GM12878 (cell line): ENCODE data around the gene POC1B. TPM values are rescaled to one million over a fixed set of nuclear protein-coding genes. Genes with fewer than 3 reads are reported as not detected.

Experiments used
- ATAC-seq: fragments of 200-7000 bp; cut with Tn5 transposase; 3 replicates; pipeline ENCODE4 v1.9.1; 2020; ENCODE audit warnings: mild to moderate bottlenecking, moderate library complexity
- BruUV-seq: library from RNA; stranded (reverse); fragments of 400-500 nt; replicated peaks from 2 replicates; lab custom pipeline; 2021; lab: Mats Ljungman, UMichigan
- CTCF ChIA-PET: fragments of 300-600 bp; sonication (Branson Sonifier 250); formaldehyde crosslinking; extraction: SDS; loops from one replicate; lab custom pipeline; 2021; ENCODE audit warnings: inconsistent platforms; lab: Yijun Ruan, JAX
- POLR2A ChIA-PET: fragments of 350-600 bp; formaldehyde crosslinking; extraction: SDS; loops from one replicate; lab custom pipeline; 2021; ENCODE audit warnings: inconsistent platforms; lab: Charles Lee
- RAD21 ChIA-PET: fragments of 300-600 bp; sonication (Branson Sonifier 250); formaldehyde crosslinking; loops from one replicate; lab custom pipeline; 2023; ENCODE audit warnings: antibody characterized with exemption; ENCODE audit not compliant: unreplicated experiment; lab: Charles Lee
- SMC1A ChIA-PET: fragments of 300-600 bp; sonication (Branson Sonifier 250); formaldehyde crosslinking; loops from one replicate; lab custom pipeline; 2023; ENCODE audit not compliant: unreplicated experiment, uncharacterized antibody; lab: Charles Lee
- DNase-seq: peaks from one replicate; pipeline ENCODE4 v3.0.0-alpha.2; 2011; ENCODE audit warnings: low read depth, low spot score
- FAIRE-seq: peaks from 3 replicates; lab custom pipeline; 2011; peaks lifted over from hg19 to GRCh38; lab: Jason Lieb, UNC
- H2AFZ ChIP-seq: 2 replicates; pipeline ENCODE4 v1.6.0; 2011; ENCODE audit warnings: low read depth, low read length, control low read depth; ENCODE audit not compliant: control insufficient read depth
- H3K27ac ChIP-seq: 2 replicates; pipeline ENCODE4 v1.5.1; 2011; ENCODE audit warnings: control low read depth; ENCODE audit not compliant: control insufficient read depth, insufficient read depth
- H3K27me3 ChIP-seq, 2 experiments: replicated peaks in 1 of 2; 2 replicates each; pipeline versions ENCODE4 v1.6.0 to v1.6.1; 2011; ENCODE audit warnings: low read length in 1 of 2; ENCODE audit not compliant: control insufficient read depth in 2 of 2, insufficient read depth in 2 of 2
- H3K36me3 ChIP-seq, 2 experiments: 2 replicates each; pipeline ENCODE4 v1.5.1; 2011; ENCODE audit warnings: low read length in 1 of 2; ENCODE audit not compliant: control insufficient read depth in 2 of 2, insufficient read depth in 2 of 2
- H3K4me1 ChIP-seq: 2 replicates; pipeline ENCODE4 v1.6.1; 2011; ENCODE audit warnings: mild to moderate bottlenecking, low read length, moderate library complexity, mixed read lengths; ENCODE audit not compliant: control insufficient read depth, insufficient read depth
- H3K4me2 ChIP-seq: 2 replicates; pipeline ENCODE4 v1.6.0; 2011; ENCODE audit warnings: control low read depth; ENCODE audit not compliant: control insufficient read depth, insufficient read depth
- H3K4me3 ChIP-seq: fragments of 200-600 bp; sonication (generic); 2 replicates; pipeline ENCODE4 v1.5.1; 2016
- H3K79me2 ChIP-seq: 2 replicates; pipeline ENCODE4 v1.6.0; 2011; ENCODE audit warnings: low read length; ENCODE audit not compliant: control insufficient read depth, insufficient read depth
- H3K9ac ChIP-seq: 2 replicates; pipeline ENCODE4 v1.8.0; 2011; ENCODE audit warnings: low read length, control low read depth, mixed read lengths; ENCODE audit not compliant: control insufficient read depth, insufficient read depth
- H3K9me3 ChIP-seq: replicated peaks from 3 replicates; pipeline ENCODE4 v1.5.1; 2011; ENCODE audit warnings: mild to moderate bottlenecking, low read length; ENCODE audit not compliant: control insufficient read depth, insufficient read depth
- H4K20me1 ChIP-seq: 2 replicates; pipeline ENCODE4 v1.6.0; 2011; ENCODE audit not compliant: control insufficient read depth, insufficient read depth
- CBFB ChIP-seq: IDR thresholded peaks from 2 replicates; pipeline ENCODE4 v1.6.1; 2016; ENCODE audit warnings: antibody characterized with exemption, low read depth
- HDAC6 ChIP-seq: fragments of 200-600 bp; sonication (generic); IDR thresholded peaks from one replicate; pipeline ENCODE4 v1.8.0; 2017; ENCODE audit warnings: antibody characterized with exemption; ENCODE audit not compliant: unreplicated experiment
- USF1 ChIP-seq: IDR thresholded peaks from 2 replicates; pipeline ENCODE4 v1.6.1; 2011; ENCODE audit warnings: borderline replicate concordance, low read depth, mild to moderate bottlenecking, moderate library complexity, mixed read lengths, low read length; ENCODE audit not compliant: insufficient read depth; ENCODE audit errors: extremely low read length
- ZNF592 ChIP-seq: fragments of 450-650 bp; IDR thresholded peaks from 2 replicates; pipeline ENCODE4 v1.6.1; 2017; ENCODE audit warnings: mild to moderate bottlenecking, moderate library complexity
- in situ Hi-C: fragments of 300-500 bp; cut with MboI; formaldehyde crosslinking; loops from 9 replicates; pipeline ENCODE4 v1.14.3; 2018; ENCODE audit warnings: mixed read lengths
- intact Hi-C: fragments of 100-400 bp; cut with micrococcal nuclease; formaldehyde crosslinking; loops from one replicate; pipeline ENCODE4 v1.14.2; 2022; ENCODE audit not compliant: unreplicated experiment
- polyA plus RNA-seq, 11 experiments: library from polyadenylated mRNA; depleted of rRNA in 4 of 11; unstranded in 6 of 11; stranded (reverse) in 5 of 11; fragments of >200 nt; fragmentation: Nextera tagmentation in 4 of 11; fragmentation: Illumina TruSeq in 1 of 11; extraction: Ambion mirVana in 4 of 11; extraction: Trizol in 1 of 11; gene quantifications; 1 replicate in 1 of 11; 2 replicates in 10 of 11; pipeline versions ENCODE4 v1.2.1 to v1.2.3, GENCODE V29; 2011 to 2016; ENCODE audit warnings: inconsistent platforms in 2 of 11, missing spikeins in 2 of 11, low read depth in 1 of 11
- total RNA-seq, 4 experiments: library from RNA; depleted of rRNA in 3 of 4; stranded (reverse); fragments of >200 nt in 3 of 4; fragmentation: Illumina TruSeq in 1 of 4; extraction: Trizol in 1 of 4; gene quantifications; 2 replicates each; pipeline versions ENCODE4 v1.2.1 to v1.2.3, GENCODE V29; 2013 to 2021

The POC1B gene
- total and polyA plus RNA-seq, 10 of the 15 experiments (the other 5 are each of a cell fraction or from before 2014, with no cell fraction given) = 4.4 to 17.8 (median 11.3) TPM

GRCh38 chr12:89504560-89505346, 21.1 kb downstream of the POC1B start (continued):
- no peak for TF ChIP-seq CBFB

GRCh38 chr12:89501793-89502192, 24.1 kb downstream of the POC1B start:
- Histone ChIP-seq H3K4me1 (no peaks in the 10 kb centered on the region), H3K27ac (no peak overlapping the region), H3K79me2 (no peaks in the 10 kb centered on the region), H2AFZ (no peak overlapping the region), H3K9ac (no peak overlapping the region), H3K27me3 (no peaks in the 10 kb centered on the region), H3K9me3 (no peaks in the 10 kb centered on the region), H3K4me3 (no peak overlapping the region), H3K4me2 (no peak overlapping the region), H3K36me3 (no peaks in the 10 kb centered on the region), H4K20me1 (no peaks in the 10 kb centered on the region)
- RAD21 ChIA-PET = no interaction called here
- ATAC-seq = no peak
- intact Hi-C loops = no loop called here
- FAIRE-seq = peak; percentile 13
- SMC1A ChIA-PET = no interaction called here
- BruUV-seq = no TSS peak
- no peak for DNase-seq
- TF ChIP-seq HDAC6 = no peak
- no peak for TF ChIP-seq USF1
- TF ChIP-seq ZNF592 = no peak
- in situ Hi-C loops = loop anchor here (25.0 kb wide), 1 partner anchor 1364 kb away; the partner anchor contains the start of genes CEP290 and TMTC3
- POLR2A ChIA-PET = no interaction called here
- CTCF ChIA-PET = no interaction called here
